HG03558 (cell line): ENCODE measurements around the gene BRSK2.

Experiments used
- ATAC-seq: cut with Tn5 transposase; IDR thresholded peaks from one replicate; pipeline ENCODE4 v1.9.1; 2021; ENCODE audit warnings: moderate number of reproducible peaks; ENCODE audit not compliant: unreplicated experiment; ENCODE audit errors: extremely low read depth

Gene BRSK2

DNA sequence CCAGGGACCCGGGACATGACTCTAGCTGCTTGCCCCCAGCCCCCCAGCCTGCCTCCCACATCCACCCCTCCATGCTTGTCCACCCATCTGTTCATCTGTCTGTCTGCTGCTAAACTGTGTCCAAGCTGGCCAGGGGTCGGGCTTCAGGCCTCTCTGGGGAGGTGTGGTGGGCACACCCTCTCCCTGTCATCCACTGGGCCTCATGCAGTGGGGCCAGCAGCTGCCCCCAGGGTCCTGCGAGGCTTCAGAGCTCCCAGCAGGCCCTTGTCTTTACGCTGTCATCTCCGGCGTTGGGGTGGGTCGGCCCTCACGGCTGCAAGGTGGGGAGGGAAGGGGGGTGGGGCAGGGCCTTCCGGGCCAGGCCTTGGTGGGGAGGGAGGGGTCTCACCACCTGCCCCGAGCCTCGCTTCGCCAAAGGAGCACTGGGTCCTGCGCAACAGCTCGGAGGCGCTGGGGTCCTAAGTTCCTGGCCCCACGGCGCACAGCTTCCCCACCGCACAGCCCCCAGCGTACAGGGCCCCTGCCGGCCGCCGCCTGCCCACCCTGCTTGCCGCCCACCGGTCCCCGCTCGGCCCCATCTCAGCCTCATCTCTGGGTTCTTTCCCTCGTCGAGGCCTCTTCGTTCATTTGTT is 70.1 kb downstream of the BRSK2 start:
- no peak for ATAC-seq

DNA sequence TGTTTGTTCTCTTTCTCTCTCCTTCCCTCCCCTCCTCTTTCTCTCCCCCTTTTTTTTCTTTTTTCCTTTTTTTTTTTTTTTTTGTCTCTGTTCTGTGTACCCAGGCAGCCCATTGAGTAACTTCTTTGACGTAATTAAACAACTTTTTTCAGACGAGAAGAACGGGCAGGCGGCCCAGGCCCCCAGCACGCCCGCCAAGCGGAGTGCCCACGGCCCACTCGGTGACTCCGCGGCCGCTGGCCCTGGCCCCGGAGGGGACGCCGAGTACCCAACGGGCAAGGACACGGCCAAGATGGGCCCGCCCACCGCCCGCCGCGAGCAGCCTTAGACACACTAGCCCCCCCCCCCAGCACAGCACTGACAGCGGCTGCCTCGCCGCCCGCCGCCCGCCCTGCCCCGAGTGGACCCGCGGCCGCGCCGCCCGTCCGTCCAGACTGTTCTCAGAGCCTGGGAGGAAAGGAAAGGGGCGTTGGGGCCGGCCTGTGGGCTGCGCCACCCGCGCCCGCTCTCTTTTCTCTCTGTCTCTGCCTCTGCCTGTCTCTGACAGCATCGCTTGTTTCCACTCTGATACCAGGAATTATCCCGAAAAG is 70.8 kb downstream of the BRSK2 start:
- no peak for ATAC-seq

DNA sequence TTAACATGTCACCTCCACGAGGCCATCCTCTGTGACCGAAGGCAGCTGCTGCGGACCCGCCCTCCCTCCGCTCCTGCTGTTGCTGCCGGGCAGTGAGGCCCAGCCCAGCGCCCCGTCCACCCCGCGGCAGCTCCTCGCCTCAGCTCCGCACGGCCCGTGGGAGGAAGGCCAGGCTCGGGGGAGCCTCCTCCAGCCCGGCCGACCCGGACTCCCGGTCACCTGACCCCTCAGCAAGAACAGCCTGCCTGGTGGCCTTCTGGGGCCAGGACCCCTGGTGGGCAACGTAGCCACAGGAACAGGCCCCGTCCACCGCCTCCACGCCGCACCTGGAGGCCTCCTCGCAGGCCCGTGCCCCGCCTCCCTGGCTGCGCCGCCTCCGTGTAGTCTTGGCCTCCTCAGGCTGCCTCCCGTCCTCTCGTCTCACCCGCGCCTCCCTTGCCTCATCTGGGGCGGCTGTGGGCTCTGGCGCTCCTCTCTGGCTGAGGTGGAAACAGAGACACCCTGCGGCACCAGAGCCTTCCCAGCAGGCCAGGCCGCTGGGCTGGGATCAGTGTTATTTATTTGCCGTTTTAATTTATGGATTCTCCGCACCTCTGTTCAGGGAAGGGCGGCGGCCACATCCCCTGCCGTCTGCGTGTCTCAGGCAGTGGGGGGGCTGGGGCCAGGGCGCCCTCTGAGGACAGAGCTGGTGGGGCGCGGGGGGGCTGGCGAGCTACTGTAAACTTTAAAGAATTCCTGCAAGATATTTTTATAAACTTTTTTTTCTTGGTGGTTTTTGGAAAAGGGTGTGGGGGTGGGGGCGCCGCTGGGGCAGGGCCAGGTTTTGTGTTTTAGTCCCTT is 71.5 kb downstream of the BRSK2 start:
- no peak for ATAC-seq

DNA sequence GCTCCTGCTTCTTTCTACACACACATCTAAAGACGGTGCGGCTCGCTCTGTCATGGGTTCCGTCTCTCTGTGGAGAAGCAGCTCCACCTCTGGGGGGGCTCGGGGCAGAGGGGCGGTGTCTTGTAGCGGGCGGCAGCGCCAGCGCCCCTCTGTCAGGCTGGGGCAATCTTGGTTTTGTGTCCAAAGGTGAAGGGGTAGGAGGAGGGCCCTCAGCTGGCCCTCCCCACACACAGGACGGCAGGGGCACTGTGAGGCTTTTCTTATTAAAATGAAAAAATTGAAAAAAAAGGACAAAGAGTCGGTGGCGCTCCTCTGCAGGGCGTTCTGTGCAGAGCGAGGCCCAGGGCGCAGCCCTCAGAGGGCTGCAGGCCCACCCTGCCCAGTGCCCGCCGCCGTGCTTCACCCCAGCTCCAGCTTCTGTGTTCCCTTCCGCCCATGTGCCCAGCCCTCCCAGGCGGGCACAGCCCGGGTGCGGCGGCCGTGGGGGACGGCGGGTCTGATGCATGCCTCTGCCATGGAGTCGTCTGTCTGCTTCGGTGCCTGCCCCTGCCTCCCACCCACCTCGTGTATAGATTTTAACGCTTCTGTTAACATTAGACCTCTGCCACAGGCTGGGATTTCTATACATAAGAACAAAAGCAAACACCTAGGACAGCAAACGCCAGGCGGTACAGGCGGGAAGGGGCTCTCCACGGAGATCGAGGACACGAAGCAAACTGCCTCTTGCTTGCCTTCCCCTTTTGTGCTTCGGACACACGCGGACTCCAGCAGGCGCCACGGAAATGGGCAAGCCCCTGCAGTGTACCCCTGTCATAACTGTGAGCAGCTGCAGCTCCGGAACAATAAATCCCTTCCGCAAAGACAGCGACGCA is 72.3 kb downstream of the BRSK2 start:
- ATAC-seq, result no peak

DNA sequence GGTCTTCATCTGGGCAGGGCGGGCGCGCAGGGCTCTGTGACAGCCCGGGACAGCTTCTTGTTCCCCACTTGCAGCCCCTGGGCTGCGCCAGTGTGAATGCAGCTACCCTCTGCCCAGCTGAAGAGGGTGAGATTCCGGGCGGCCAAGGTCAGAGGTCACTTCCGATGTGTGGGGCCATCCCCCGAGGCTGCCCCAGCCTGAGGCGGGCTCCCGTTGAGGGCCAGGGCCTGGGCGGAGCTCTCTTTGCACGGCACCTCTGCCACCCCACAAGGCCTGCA is 72.9 kb downstream of the BRSK2 start:
- no peak for ATAC-seq

DNA sequence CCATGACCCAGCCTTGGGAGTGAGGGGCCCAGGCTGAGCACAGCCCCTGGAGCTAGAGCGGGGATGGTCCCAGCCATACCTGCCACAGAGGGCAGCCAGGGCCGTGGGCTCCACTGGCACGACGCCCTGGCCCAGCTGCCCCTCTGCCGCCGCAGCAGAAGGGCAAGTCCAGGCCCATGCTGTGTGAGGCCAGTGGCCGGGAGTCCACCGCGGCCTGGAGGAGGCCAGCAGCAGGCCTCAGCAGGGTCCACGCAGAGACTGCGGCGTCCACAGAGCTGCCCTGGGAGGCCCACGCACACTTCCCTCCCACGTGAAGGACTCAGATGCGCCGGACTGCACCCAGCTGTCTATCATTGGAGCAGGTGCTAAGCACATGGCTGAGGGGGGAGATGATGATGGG is 73.3 kb downstream of the BRSK2 start:
- ATAC-seq, result no peak

DNA sequence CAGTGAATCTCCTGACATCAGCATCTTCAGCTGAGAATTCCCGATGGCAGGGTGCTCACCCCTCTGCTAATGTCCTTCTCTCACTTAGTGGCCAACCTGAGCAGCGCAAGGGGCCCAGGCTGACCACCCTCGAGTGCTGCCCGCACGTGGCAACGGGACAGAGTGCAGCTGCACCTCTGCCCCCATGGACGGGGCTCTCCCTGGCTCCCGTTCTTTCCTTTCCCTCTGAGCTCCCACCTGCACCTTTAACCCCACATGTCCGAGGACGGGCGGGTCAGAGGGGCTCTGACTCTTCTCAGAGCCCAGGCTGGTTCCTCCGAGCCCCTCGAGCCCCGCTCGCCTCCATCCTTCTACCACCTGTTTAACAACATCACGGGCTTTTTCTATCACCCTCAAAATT is 77.0 kb downstream of the BRSK2 start:
- ATAC-seq, result no peak

DNA sequence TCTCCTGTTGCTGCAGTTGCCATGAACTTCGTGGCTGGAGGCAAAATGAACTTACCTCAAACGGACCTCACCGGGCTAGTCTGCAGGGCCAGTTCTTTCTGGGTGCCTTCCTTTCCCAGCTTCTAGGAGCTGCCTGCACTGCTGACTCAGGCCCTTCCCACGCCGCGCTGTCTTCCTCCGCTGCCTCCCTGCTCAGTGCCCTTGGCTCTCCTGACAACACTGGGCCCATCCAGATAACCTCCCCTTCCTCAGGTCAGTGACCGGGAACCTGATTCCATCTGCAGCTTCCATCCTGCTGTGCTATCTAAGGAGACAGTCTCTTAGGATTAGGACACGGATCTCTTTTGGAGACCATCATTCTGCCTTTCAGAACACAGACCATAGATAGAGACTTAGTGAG is 77.5 kb downstream of the BRSK2 start:
- no peak for ATAC-seq

DNA sequence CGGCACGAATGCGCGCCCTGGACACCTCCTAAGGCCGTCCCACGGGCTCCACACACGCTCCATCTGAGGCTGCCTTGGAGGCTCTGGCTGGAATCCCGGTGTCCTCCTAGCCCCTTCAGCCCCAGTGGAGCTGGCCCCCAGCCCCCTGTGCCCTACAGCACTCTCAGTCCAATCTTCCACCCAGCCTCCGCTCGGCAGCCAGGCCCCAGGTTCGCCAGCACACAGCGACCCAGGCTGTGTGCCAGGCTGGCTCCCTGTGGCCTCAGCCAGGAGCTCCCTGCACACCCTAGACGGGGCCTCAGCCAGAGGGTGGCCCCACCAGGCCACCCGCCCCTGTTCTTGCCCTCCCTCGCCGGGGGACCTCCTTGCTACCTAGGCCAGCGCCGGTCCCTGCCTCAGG is 78.3 kb downstream of the BRSK2 start:
- no peak for ATAC-seq

DNA sequence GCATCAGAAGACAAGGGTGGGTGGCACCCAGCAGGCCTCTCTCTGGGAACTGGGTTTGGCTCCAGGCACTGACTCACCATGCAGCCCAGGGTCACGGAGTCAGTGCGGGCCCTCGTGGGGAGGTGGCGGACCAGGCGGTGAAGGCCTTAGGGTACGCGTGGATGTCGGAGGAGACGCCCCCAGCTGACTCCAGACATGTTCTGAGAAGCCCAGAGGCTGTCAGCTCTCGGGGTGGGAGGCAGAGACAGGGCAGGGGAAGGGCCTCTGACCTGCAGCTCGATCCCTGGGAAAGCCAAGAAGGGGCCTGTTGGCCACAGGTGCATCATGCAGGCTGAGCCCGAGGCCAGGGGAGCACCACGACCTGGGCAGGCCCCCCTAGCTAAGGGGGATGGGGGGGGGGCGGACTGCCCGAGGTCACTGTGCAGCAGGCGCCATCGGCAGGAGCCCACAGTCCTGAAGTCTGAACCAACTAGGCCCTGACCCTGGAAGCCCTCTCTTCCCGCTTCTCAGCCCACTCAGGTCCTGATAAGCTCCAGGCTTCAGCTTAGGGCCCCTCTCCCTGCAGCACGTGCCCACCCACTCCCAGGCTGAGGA is 78.8 kb downstream of the BRSK2 start:
- ATAC-seq, result no peak

DNA sequence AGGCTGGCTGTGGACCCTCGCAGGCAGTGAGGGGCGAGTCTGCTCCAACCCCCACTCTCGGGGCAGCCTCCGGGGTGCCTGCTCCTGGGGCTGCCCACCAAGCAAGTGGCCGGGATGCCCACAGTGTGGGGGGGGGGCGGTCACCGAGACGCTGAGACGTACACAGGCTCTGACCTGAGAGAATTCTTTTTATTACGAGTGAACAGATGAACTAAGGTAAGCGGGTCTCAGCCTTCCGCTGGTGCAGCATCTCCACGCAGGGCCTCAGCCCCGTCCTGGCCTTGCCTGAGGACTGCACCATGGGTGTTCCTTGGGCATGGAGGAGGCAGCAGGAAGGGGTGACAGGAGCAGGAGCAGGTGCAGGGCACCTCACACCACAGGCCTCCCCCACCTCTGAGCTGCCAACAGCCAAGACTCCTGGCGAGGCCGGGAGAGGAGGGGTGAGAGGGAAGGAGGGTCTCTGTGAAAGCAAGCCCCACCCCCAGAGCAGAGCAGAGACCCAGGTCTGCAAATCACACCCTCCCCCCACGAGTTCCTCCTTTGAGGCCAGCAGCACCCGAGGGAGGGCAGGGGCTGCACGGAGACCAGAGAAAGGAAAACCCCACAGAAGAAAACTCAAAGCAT is 79.7 kb downstream of the BRSK2 start:
- no peak for ATAC-seq

DNA sequence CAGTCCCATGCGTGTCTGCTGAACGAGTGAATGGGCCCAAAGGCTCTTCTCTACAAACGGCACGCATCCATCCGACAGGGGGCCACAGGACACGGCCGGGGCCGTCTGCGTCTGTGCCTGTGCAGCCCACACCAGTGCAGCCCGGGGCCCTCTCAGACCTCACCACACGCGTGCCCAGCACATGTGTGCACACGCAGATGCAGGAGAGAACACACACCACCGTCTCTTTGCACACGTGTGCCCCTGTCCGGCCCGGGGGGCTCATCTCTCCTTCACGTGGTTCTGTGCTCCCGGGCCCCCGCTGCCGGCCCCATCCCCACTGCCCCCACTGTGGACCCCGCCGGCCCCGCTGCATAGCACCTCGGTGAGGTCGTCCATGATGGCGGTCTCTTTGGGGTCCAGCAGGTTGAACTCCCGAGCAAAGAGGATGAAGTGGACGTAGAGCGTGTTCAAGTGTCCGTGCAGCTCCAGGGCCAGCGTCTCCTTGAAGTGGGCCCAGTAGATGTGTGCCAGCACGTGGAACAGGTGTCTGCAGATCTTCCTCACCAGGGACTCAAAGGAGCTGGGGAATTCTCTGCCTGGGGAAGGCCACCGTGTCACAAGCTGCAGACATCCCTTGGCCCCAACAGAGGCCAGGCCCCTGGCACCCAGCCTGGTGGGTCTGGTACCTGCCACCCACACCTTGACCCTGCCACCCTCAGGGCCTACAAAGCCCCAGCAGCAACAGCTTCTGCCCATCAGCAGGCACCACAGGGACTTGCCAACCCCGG is 80.4 kb downstream of the BRSK2 start:
- no peak for ATAC-seq

DNA sequence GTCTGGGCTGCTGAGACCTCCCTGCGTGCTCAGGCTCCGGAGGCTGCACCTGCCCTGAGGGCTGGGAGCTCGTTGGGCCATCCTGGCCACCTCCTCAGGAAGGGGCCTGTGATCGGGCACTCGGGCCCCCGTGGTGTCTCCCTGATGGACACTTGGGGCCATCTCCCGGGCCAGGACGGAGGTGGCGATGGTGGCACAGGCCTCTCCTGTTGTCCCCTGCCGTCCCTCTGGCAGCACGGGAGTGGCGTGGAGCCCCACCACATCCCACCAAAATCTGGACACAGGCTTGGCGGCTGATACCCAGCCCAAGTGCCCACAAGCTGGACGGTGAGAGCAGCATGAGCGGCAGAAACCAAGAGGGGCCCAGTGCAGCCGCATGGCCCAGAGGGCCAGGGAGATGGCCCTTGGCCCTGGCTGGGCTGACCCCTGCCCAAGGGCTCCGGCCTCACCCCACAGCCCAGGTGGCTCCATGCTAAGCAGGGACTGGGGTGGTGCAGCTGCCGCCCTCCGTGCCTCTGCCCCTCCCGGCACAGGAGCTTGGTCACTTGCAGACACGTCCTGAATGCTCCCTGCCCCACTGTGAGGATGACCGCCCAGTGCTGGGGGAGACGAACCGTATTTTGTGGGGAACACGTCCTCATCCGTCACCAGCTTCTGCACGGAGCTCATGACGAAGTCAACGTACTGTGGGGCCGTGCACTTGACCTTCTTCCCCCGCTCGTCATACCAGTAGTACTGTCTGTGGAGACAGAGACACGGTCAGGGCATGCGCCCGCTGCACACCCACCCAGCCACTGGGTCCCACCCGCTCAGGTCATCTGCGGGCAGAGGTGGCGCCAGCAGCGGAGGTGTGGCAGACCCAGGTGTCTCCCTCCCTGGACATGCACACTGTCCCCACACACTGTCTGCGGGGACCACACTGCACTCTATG is 81.2 kb downstream of the BRSK2 start:
- ATAC-seq, result no peak

DNA sequence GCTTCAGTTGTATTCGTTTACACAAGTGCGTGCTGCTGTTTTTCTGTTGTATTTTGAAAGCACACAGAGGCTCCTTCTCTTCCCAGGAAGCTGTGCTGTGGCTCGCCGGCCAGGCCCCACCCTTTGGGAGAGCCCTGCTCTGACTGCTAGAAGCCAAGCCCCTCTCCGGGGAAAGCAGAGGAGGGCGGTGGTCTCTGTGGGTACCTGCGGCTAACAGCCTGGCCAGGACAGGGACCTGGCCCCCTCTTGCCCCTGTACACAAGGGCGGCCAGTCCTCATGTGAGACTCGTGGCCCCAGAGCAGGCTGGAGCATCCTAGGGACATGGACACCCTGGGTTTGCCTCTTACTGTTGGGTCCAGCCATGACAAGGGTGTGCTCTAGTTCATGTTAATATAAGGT is 82.0 kb downstream of the BRSK2 start:
- ATAC-seq, result no peak

DNA sequence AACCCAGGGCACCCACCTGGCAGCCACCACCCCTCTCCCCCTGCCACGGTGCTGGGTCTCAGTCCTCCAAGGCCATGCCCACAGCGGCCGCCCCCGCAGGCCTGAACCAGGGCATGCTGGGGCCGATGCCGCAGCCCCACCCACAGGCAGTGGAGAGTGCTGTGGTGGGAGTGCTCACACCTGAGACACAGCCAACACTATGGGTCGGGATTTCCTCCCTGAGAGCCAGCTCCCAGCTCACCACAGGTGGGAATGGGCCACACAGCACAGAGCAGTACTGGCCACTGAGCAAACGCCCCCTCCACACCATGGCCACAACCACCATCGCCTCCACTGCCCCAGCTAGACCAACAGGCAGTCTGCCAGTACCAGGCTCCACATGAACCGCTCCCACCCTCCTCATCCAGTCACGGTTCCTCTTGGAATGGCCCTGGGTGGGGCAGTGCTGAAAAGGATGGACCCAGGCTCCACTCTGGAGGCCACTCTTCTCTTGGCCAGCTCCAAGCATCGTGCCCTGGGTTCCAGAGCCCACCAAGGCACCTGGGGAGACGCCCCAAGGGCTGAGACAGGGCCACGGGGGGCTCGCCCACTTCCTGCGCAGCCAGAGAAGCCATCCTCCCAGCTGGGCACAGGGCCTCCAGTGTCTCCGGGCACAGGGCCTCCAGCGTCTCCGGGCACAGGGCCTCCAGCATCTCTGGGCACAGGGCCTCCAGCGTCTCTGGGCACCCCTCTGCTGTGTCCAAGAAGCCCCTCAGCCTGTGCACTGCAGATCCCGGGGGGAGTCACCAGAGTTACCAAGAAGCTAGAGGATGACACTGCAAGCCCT is 82.7 kb downstream of the BRSK2 start:
- no peak for ATAC-seq

DNA sequence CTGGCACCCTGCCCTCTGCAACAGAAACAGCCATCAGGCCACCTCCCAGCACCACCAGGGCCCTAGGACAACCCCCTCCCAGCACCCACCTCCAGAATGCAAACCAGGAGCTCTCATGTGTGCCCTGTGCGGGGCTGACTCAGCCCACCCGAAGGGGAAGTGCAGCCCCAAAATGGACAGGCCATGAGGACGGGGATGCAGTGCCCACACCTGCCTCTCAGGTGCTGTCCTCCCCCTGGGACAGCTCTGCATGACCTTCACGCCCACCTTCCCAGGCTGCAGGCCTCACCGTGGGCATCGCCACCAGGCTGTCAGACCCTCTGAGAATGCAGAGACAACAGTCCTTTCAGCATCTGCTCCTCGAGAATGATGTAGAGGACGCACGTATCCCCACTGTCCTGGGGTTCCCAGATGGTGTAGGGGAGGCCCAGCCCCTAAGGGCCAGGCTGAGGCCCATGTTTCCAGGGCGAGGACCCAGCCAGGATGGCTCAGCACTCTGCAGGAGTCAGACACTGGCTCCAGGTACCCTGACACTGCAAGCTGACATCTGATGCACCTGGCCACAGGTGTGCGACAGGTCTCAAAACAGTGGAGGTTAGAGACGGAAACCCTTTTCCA is 83.4 kb downstream of the BRSK2 start:
- ATAC-seq, result no peak

DNA sequence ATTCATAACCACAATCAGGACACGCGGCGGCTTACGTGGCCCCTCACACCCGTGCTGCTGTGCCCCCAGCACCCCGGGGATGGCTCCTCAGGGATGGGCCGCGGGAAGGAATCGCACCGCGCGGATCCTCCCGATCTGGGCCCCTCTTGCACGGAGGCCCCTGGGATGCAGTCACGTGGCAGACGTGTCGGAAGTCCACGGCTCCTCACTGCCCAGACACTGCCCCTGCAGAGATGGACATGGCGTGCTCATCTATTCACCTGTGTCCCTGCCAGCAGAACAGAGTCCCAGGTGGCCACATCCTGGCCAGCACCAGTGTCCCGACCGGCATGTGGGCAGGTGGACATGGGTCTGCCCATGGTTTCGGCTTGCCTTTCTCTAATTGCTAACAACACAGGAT is 84.1 kb downstream of the BRSK2 start:
- no peak for ATAC-seq
